ENCODE results near the gene ZNF14. TPM values are rescaled to one million over a fixed set of nuclear protein-coding genes. Genes with fewer than 3 reads are reported as not detected.
A peak's percentile ranks its signal among the peaks of the same experiment; 100 is the strongest.
"Not testable (repeated sequence)": the region's sequence is repeated elsewhere in the genome, so short reads cannot be mapped to it uniquely, and the experiment has no call there.

ZNF14 gene
- total RNA-seq, 1 experiment from 2014 or later, result 2.3 TPM

DNA sequence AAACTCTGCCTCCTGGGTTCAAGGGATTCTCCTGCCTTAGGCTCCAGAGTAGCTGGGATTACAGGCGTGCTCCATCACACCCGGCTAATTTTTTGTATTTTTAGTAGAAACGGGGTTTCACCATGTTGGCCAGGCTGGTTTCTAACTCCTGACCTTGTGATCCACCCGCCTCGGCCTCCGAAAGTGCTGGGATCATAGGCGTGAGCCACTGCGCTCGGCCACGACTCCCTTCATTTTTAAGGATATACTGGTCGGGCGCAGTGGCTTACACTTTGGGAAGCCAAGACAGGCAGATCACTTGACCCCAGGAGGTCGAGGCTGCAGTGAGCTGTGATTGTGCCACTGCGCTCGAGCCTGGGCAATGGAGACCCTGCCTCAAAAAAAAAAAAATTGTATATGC is 46.8 kb downstream of the ZNF14 start:
- not testable (repeated sequence) for H3K27me3 ChIP-seq (ENCODE audit: control insufficient read depth, insufficient read depth, low read length)

DNA sequence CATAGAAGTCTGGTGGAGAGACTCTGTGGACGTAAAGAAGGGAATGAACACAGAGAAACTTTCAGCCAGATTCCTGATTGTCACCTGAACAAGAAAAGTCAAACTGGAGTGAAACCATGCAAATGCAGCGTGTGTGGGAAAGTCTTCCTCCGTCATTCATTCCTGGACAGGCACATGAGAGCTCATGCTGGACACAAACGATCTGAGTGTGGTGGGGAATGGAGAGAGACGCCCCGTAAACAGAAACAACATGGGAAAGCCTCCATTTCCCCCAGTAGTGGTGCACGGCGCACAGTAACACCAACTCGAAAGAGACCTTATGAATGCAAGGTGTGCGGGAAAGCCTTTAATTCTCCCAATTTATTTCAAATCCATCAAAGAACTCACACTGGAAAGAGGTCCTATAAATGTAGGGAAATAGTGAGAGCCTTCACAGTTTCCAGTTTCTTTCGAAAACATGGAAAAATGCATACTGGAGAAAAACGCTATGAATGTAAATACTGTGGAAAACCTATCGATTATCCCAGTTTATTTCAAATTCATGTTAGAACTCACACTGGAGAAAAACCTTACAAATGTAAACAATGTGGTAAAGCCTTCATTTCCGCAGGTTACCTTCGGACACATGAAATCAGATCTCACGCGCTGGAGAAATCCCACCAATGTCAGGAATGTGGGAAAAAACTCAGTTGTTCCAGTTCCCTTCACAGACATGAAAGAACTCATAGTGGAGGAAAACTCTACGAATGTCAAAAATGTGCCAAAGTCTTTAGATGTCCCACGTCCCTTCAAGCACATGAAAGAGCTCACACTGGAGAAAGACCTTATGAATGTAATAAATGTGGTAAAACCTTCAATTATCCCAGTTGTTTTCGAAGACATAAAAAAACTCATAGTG is 53.5 kb downstream of the ZNF14 start:
- DNase-seq, result no peak
- peaks cover 15% of the 10 kb centered on the region for H3K36me3 ChIP-seq (replicated peaks; ENCODE audit: control insufficient read depth, insufficient read depth, low read length)
- H3K27me3 ChIP-seq (ENCODE audit: control insufficient read depth, insufficient read depth, low read length), result no peaks in the 10 kb centered on the region
- H3K4me3 ChIP-seq (ENCODE audit: insufficient read depth, low read depth, low read length), result no peak overlapping the region

More for the DNA sequence above, 46.8 kb downstream of the ZNF14 start:
- not testable (repeated sequence) for H3K4me3 ChIP-seq (ENCODE audit: insufficient read depth, low read depth, low read length); DNase-seq; H3K36me3 ChIP-seq (replicated peaks; ENCODE audit: control insufficient read depth, insufficient read depth, low read length)

DNA sequence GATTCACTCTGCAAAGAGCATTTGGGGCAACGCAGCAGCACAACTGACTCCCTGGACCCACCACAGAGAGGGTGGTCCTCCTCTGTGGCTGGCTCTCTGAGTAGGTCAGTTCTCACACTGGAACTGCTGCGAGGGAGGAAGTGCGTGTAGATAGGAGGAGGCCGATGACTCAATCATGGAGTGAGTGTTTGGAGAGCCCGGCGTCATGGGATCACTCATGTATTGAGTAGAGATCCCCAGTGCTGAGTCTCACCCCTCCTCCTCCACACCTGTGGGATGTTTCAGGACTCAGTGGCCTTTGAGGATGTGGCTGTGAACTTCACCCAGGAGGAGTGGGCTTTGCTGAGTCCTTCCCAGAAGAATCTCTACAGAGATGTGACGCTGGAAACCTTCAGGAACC is 55.3 kb downstream of the ZNF14 start:
- no peak for DNase-seq

DNA sequence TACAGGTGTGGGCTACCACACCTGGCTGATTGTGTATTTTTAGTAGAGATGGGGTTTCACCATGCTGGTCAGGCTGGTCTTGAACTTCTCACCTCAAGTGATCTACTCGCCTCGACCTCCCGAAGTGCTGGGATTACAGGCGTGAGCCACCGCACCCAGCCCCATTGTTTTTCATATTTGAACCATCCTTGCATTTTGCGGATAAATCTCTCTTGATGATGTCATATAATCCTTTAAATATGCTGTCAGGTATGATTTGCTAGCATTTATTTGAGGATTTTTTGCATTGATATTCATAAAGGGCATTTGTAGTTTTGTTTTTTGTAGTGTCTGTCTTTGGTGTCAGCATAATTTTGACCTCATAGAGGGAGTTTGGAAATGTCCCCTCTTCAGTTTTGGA is 58.6 kb downstream of the ZNF14 start:
- no peak for DNase-seq
- H3K27me3 ChIP-seq (ENCODE audit: control insufficient read depth, insufficient read depth, low read length), result no peaks in the 10 kb centered on the region
- H3K4me3 ChIP-seq (ENCODE audit: insufficient read depth, low read depth, low read length), result no peak overlapping the region
- peaks cover 16% of the 10 kb centered on the region for H3K36me3 ChIP-seq (replicated peaks; ENCODE audit: control insufficient read depth, insufficient read depth, low read length)

More for the DNA sequence above, 55.3 kb downstream of the ZNF14 start:
- Histone ChIP-seq H3K4me3 (ENCODE audit: insufficient read depth, low read depth, low read length) (no peak overlapping the region), H3K36me3 (replicated peaks; ENCODE audit: control insufficient read depth, insufficient read depth, low read length) (peaks cover 18% of the 10 kb centered on the region), H3K27me3 (ENCODE audit: control insufficient read depth, insufficient read depth, low read length) (no peaks in the 10 kb centered on the region)

DNA sequence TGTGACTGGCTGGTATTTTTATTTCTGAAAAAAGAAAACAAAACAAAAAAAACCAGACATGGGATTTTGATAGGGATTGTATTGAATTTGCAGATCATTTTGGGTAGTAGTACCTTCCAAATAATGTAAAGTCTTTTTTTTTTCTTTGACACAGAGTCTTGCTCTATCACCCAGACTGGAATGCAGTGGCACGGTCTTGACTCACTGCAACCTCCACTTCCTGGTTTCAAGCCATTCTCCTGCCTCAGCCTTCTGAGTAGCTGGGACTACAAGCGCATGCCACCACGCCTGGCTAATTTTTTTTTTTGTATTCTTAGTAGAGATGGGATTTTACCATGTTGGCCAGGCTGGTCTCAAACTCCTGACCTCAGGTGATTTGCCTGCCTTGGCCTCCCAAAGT is 60.1 kb downstream of the ZNF14 start:
- Histone ChIP-seq H3K4me3 (ENCODE audit: insufficient read depth, low read depth, low read length) (no peak overlapping the region), H3K27me3 (ENCODE audit: control insufficient read depth, insufficient read depth, low read length) (no peaks in the 10 kb centered on the region), H3K36me3 (replicated peaks; ENCODE audit: control insufficient read depth, insufficient read depth, low read length) (peaks cover 7% of the 10 kb centered on the region)
- no peak for DNase-seq

DNA sequence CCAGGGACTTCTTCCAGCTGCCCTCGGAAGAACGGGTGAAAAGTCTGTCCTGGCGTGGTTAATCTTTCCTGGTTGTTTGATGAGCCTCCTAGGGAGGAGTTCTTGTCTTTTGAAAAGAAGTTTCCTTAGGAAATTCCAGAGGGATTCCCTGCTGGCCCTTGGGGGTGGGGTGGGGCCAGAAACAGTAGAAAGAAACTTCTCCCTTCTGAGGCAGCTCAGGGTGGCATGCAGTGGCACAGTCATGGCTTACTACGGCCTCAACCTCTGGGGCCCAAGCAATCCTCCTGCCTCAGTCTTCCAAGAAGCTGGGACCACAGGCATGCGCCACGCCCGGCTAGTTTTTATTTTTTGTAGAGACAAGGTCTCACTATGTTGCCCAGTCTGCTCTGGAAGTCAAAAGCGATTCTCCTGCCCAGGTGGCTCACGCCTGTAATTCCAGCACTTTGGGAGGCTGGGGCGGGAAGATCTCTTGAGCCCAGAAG is 62.8 kb downstream of the ZNF14 start:
- DNase-seq, result peak; percentile 75
- peak overlapping the region; percentile 95 for H3K4me3 ChIP-seq (ENCODE audit: insufficient read depth, low read depth, low read length)

DNA sequence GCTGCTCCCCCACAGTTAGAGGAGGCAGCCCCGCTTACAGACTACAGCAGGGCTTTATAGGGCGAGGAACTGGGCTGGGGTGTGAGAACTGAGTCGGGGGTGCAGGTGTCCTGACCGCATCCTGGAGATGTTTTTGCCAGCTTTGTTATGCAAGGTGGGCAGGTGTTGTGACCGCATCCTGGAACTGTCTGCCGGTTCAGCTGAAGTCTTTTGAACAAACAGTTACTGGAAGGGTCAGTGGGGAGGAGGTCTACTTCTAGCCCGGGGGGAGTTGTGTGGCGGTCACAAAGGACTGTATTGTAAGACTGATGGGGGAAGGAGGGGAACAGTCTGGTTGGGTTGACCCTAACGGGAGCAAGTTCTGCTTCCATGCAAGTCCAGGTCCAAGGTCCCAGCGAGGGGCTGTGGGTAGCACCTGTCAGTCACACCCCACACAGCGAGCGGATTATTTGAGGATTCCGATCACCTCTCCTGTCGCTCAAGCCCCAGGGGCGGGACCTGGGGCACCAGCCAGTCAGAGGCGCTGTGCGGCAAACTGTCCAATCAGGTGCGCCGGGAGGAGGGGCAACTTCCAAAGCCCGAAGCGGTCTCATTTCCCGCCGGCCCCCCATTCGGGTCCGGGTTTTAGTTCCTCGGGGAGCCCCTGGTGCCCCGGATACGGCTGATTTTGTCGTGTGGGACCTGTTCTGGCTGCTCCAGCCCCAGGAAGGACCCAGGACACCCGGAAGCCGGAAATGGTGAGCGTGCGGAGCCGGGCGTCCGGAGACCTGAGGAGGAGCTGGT is 64.5 kb downstream of the ZNF14 start, which contains the start of gene ZNF101:
Gene ZNF101 (plus strand): TSS at position 610 of the 783 bp plus-strand sequence. CDS start 125 bp downstream, at position 735.
- DNase-seq, result peak; percentile 95
- peaks cover 2% of the 10 kb centered on the region for H3K36me3 ChIP-seq (replicated peaks; ENCODE audit: control insufficient read depth, insufficient read depth, low read length)
- peak within 1 kb of the TSS; percentile 95 for H3K4me3 ChIP-seq (ENCODE audit: insufficient read depth, low read depth, low read length)
- no peaks in the 10 kb centered on the region for H3K27me3 ChIP-seq (ENCODE audit: control insufficient read depth, insufficient read depth, low read length)

More for the DNA sequence above, 62.8 kb downstream of the ZNF14 start:
- Histone ChIP-seq H3K36me3 (replicated peaks; ENCODE audit: control insufficient read depth, insufficient read depth, low read length) (peaks cover 2% of the 10 kb centered on the region), H3K27me3 (ENCODE audit: control insufficient read depth, insufficient read depth, low read length) (no peaks in the 10 kb centered on the region)

DNA sequence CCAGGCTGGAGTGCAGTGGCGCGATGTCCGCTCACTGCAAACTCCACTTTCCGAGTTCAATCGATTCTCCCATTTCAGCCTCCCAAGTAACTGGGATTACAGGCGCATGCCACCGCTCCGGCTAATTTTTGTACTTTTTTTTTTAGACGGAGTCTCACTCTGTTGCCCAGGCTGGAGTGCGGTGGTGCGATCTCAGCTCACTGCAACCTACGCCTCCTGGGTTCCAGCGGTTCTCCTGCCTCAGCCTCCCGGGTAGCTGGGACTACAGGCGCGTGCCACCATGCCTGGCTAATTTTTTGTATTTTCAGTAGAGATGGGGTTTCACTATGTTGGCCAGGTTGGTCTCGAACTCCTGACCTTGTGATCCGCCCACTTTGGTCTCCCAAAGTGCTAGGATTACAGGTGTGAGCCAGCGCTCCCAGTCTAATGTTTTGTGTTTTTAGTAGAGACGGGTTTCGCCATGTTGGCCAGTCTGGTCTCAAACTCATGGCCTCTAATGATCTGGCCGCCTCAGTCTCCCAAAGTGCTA is 67.4 kb downstream of the ZNF14 start:
- not testable (repeated sequence) for H3K27me3 ChIP-seq (ENCODE audit: control insufficient read depth, insufficient read depth, low read length); H3K36me3 ChIP-seq (replicated peaks; ENCODE audit: control insufficient read depth, insufficient read depth, low read length); H3K4me3 ChIP-seq (ENCODE audit: insufficient read depth, low read depth, low read length); DNase-seq

DNA sequence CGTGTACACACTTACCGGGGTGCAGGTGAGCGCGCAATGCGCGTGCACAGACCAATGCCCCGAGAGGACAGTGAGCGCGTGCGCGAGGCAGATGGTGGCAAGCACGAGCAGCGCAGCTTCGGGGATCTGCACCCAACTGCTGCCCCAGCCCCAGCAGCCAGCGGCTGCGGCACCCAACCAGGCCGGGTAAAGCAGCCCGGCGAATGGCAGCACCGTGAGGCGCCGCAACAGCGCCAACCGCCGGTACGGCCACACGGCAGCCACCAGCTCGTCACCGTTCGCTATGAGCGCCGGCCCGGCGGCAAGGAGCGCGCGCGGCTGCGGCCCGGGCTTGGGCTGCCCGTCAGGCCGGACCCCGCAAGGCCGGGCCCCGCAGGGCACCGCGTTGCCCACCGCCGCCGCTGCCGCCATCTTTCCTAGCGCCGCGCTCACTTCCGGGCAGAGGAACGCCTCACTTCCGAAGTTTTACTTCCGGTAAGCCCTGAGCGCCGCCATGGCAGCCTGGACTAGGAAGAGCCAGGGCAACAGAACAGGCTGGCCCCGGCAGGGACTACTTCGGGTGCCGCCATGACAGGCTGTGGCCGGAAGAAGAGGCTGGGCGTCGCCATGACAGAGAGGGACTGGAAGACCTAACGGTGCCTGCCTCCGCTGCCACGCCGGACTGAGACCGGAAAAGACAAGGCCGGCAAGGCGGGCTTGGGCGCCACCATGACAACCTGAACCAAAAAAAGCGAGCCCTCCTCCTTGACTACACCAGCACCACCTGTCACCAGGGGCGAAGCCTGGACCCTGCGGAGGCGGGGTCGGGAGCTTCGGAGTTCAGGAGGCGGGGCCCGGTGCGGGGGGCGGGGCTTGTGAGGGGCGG is 69.4 kb downstream of the ZNF14 start, which contains the start of gene ATP13A1:
Gene ATP13A1 (minus strand): TSS at position 421 of the 865 bp plus-strand sequence. CDS start 10 bp downstream, at position 411.
- no peaks in the 10 kb centered on the region for H3K27me3 ChIP-seq (ENCODE audit: control insufficient read depth, insufficient read depth, low read length)
- DNase-seq, result peak; percentile 98
- H3K36me3 ChIP-seq (replicated peaks; ENCODE audit: control insufficient read depth, insufficient read depth, low read length), result peaks cover 16% of the 10 kb centered on the region
- H3K4me3 ChIP-seq (ENCODE audit: insufficient read depth, low read depth, low read length), result peak within 1 kb of the TSS; percentile 100

DNA sequence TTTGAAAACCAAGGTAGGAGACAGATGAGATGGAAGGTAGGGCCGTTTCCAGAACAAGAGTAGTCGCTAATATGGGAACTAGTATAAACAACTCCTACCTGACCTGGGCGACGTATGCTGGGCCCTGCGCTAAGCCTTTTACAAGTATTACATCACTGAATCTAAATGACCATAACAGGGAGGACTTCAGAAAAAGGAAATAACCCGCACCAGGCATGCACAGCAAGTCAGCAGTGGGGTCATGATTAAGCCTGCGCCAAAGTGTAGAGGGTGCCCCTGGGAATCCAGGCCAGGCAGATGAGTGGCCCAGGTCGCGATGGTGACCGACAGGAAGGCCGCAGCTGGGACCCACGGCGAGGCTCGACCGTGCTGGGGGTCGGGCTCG is 70.0 kb downstream of the ZNF14 start:
- H3K36me3 ChIP-seq (replicated peaks; ENCODE audit: control insufficient read depth, insufficient read depth, low read length), result peaks cover 21% of the 10 kb centered on the region
- DNase-seq, result no peak
- H3K4me3 ChIP-seq (ENCODE audit: insufficient read depth, low read depth, low read length), result peak overlapping the region; percentile 100
- H3K27me3 ChIP-seq (ENCODE audit: control insufficient read depth, insufficient read depth, low read length), result no peaks in the 10 kb centered on the region

DNA sequence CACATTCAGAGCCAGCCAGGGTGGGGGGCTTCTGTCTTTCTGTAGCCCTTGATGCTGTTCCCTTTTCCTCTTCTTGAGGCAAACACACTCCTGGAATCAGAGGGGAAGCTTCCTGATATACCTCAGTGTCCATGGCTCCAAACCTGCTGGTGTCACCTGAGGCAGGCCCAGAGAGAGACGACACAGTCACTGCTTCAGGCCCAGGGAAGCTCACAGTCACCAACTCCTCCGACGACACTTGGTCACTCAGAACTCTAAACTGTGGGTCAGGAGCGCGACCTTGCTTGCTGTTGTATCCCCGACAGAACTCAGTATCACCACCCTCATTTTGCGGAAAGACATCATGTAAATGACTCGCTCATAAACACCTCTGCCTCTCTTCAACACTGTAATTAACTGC is 70.6 kb downstream of the ZNF14 start:
- DNase-seq, result peak; percentile 15
- H3K27me3 ChIP-seq (ENCODE audit: control insufficient read depth, insufficient read depth, low read length), result no peaks in the 10 kb centered on the region
- peaks cover 26% of the 10 kb centered on the region for H3K36me3 ChIP-seq (replicated peaks; ENCODE audit: control insufficient read depth, insufficient read depth, low read length)
- 0 out of 2 replicates have a peak overlapping the region, but pooled peaks have one; percentile 100 for H3K4me3 ChIP-seq (ENCODE audit: insufficient read depth, low read depth, low read length)

DNA sequence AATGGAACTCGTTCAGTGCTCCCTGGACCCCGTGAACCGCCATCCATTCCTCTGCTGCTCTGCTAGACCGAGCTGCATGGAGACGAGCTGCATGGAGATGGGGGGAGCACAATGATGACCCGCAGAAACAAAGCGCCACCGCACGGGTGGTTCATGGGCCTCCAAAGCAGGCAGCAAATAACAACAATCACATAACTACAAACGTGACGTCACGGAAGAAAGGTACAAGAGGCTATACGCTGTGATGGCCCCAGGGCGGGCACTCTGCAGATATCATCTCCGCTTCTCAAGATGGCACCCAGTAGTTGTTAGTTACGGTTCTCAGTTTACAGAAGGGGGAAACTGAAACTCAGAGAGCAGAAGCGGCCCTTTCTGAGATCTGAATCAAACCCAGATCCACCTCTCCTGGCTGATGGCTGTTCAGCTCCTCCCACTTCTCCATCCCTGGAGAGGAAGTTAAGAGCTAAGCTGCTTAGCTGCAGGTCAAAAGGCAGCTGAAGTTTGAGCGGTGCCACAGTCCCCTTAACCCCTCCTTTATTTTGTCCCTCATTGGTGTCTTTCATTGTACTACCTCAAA is 71.1 kb downstream of the ZNF14 start:
- Histone ChIP-seq H3K27me3 (ENCODE audit: control insufficient read depth, insufficient read depth, low read length) (no peaks in the 10 kb centered on the region), H3K36me3 (replicated peaks; ENCODE audit: control insufficient read depth, insufficient read depth, low read length) (peaks cover 32% of the 10 kb centered on the region), H3K4me3 (ENCODE audit: insufficient read depth, low read depth, low read length) (no peak overlapping the region; the same call in 1 of the 2 replicates)
- DNase-seq, result peak; percentile 48

DNA sequence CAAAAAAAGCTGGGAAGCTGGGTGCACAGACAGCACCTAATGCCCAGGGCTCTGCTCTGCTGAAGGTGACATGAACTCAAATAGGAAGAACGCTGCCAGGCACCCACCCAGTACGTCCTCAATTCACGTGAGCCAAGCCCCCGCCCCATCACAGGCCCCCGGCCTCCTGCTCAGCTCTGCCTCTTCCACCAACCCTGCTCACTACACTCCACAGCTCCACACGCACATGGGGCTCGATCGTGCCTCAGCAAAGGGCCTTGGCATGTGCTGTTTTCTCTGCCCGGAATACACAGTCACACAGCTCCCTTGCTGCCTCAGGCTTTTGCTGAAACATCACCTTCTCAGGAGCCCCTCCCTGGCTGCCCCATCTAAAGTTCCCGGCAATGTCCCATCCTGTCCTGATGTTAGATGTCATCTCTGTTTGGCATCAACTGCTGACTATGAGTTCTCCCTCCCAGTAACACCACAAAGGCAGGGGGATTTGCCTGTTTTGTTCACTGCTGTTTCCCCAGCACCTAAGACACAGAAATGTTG is 71.7 kb downstream of the ZNF14 start:
- H3K27me3 ChIP-seq (ENCODE audit: control insufficient read depth, insufficient read depth, low read length), result no peaks in the 10 kb centered on the region
- peak; percentile 13 for DNase-seq
- peaks cover 37% of the 10 kb centered on the region for H3K36me3 ChIP-seq (replicated peaks; ENCODE audit: control insufficient read depth, insufficient read depth, low read length)
- no peak overlapping the region for H3K4me3 ChIP-seq (ENCODE audit: insufficient read depth, low read depth, low read length)
